ENCODE measurements around the gene IFTAP. TPM values are rescaled to one million over a fixed set of nuclear protein-coding genes. Genes with fewer than 3 reads are reported as not detected.
A peak's percentile ranks its signal among the peaks of the same experiment; 100 is the strongest.

The IFTAP gene
- total RNA-seq, 1 experiment from 2014 or later = 13.8 TPM

GRCh38 chr11:36583667-36584066, 10.6 kb upstream of the IFTAP start:
- BruUV-seq (replicated peaks) = no TSS peak
- CTCF ChIA-PET = no interaction called here
- TF ChIP-seq, protein P1, sequence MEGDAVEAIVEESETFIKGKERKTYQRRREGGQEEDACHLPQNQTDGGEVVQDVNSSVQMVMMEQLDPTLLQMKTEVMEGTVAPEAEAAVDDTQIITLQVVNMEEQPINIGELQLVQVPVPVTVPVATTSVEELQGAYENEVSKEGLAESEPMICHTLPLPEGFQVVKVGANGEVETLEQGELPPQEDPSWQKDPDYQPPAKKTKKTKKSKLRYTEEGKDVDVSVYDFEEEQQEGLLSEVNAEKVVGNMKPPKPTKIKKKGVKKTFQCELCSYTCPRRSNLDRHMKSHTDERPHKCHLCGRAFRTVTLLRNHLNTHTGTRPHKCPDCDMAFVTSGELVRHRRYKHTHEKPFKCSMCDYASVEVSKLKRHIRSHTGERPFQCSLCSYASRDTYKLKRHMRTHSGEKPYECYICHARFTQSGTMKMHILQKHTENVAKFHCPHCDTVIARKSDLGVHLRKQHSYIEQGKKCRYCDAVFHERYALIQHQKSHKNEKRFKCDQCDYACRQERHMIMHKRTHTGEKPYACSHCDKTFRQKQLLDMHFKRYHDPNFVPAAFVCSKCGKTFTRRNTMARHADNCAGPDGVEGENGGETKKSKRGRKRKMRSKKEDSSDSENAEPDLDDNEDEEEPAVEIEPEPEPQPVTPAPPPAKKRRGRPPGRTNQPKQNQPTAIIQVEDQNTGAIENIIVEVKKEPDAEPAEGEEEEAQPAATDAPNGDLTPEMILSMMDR (IDR thresholded peaks at IDR 0.05 in 2 of 3, conservative IDR thresholded peaks at IDR 0.05 in 1 of 3; ENCODE audit: borderline replicate concordance in 1 of 3, insufficient read depth in 1 of 3, low read depth in 2 of 3, low read length in 2 of 3) = peak in 2 of 3 experiments; percentile 21 to 34; a peak in 3 of 6 replicates
- TF ChIP-seq ZNF274 (IDR thresholded peaks at IDR 0.05; ENCODE audit: low read depth, low read length) (no peak), EZH2 (IDR thresholded peaks at IDR 0.05) (no peak)
- H3K27me3 ChIP-seq (ENCODE audit: insufficient read depth, low read length) = peaks cover 18% of the 10 kb centered on the region; the same call in 1 of the 2 replicates
- ATAC-seq (peak; percentile 40; the same call in 1 of the 2 replicates), DNase-seq (ENCODE audit: low read depth, low spot score) (no peak)
- no peaks in the 10 kb centered on the region for H3K79me2 ChIP-seq (ENCODE audit: insufficient read depth, low read length)
- intact Hi-C loops (cut with micrococcal nuclease) = no loop called here
- H2AFZ ChIP-seq (ENCODE audit: low read depth, low read length, poor library complexity, severe bottlenecking) = no peak overlapping the region
- no peak overlapping the region for H3K4me3 ChIP-seq (replicated peaks in 1 of 2; ENCODE audit: low read depth in 1 of 2, low read length in 2 of 2)
- H3K9ac ChIP-seq (ENCODE audit: low read length) = no peak overlapping the region
- POLR2A ChIA-PET = no interaction called here
- no peak overlapping the region for H3K27ac ChIP-seq (ENCODE audit: low read depth, low read length)
- RAD21 ChIA-PET (ENCODE audit: low non-redundant PET in 1 of 2, low total read pairs in 2 of 2, uncharacterized antibody in 2 of 2, unreplicated experiment in 2 of 2) = no interaction called here
- no peak overlapping the region for H3K4me2 ChIP-seq (ENCODE audit: low read length)
- H3K9me2 ChIP-seq (ENCODE audit: insufficient read depth) = no peaks in the 10 kb centered on the region
- no peaks in the 10 kb centered on the region for H3K36me3 ChIP-seq (ENCODE audit: control insufficient read depth in 1 of 2, insufficient read depth in 2 of 2, low read length in 2 of 2)
- H4K20me1 ChIP-seq (ENCODE audit: insufficient read depth) = no peaks in the 10 kb centered on the region
- no peaks in the 10 kb centered on the region for H3K4me1 ChIP-seq (ENCODE audit: control insufficient read depth in 1 of 2, insufficient read depth in 2 of 2, low read length in 2 of 2)
- no peaks in the 10 kb centered on the region; a peak in 1 of 4 replicates for H3K9me3 ChIP-seq (ENCODE audit: control insufficient read depth in 1 of 2, insufficient read depth in 1 of 2, low read depth in 1 of 2, low read length in 2 of 2)

- no peak for DNase-seq (ENCODE audit: low read depth, low spot score)
- no peaks in the 10 kb centered on the region for H3K9me2 ChIP-seq (ENCODE audit: insufficient read depth)
These were observed 7.8 kb upstream of the IFTAP start for GRCh38 chr11:36586543-36586942.

More at GRCh38 chr11:36586543-36586942, 7.8 kb upstream of the IFTAP start:
- no TSS peak for BruUV-seq (replicated peaks)
- no peak overlapping the region for H3K9ac ChIP-seq (ENCODE audit: low read length)
- H3K36me3 ChIP-seq (ENCODE audit: control insufficient read depth in 1 of 2, insufficient read depth in 2 of 2, low read length in 2 of 2) = no peaks in the 10 kb centered on the region
- ChIA-PET POLR2A (no interaction called here), RAD21 (ENCODE audit: low non-redundant PET in 1 of 2, low total read pairs in 2 of 2, uncharacterized antibody in 2 of 2, unreplicated experiment in 2 of 2) (no interaction called here), CTCF (interaction anchor here (1.2 kb wide), 1 partner anchor 23 kb away, joined by 3 read pairs; no protein-coding TSS in a partner anchor)
- H3K4me2 ChIP-seq (ENCODE audit: low read length) = no peak overlapping the region
- no peak for ATAC-seq
- intact Hi-C loops (cut with micrococcal nuclease) = no loop called here
- H3K4me3 ChIP-seq (replicated peaks in 1 of 2; ENCODE audit: low read depth in 1 of 2, low read length in 2 of 2) = no peak overlapping the region
- TF ChIP-seq TCF7L2 (IDR thresholded peaks at IDR 0.05; ENCODE audit: borderline replicate concordance, extremely low read depth, insufficient read depth, insufficient read length) = no peak
- no peak for TF ChIP-seq ATF3 (IDR thresholded peaks at IDR 0.05)
- TF ChIP-seq SRF (IDR thresholded peaks at IDR 0.05; ENCODE audit: low read depth) = no peak
- TF ChIP-seq FOSL1 (IDR thresholded peaks at IDR 0.05; ENCODE audit: low read depth) = no peak
- TF ChIP-seq ZNF274 (IDR thresholded peaks at IDR 0.05; ENCODE audit: low read depth, low read length) = no peak
- H3K9me3 ChIP-seq (ENCODE audit: control insufficient read depth in 1 of 2, insufficient read depth in 1 of 2, low read depth in 1 of 2, low read length in 2 of 2) = no peaks in the 10 kb centered on the region
- H4K20me1 ChIP-seq (ENCODE audit: insufficient read depth) = no peaks in the 10 kb centered on the region
- peaks cover 44% of the 10 kb centered on the region for H3K27me3 ChIP-seq (ENCODE audit: insufficient read depth, low read length)
- H2AFZ ChIP-seq (ENCODE audit: low read depth, low read length, poor library complexity, severe bottlenecking) = no peak overlapping the region
- no peak overlapping the region for H3K27ac ChIP-seq (ENCODE audit: low read depth, low read length)
- no peaks in the 10 kb centered on the region for H3K4me1 ChIP-seq (ENCODE audit: control insufficient read depth in 1 of 2, insufficient read depth in 2 of 2, low read length in 2 of 2)
- H3K79me2 ChIP-seq (ENCODE audit: insufficient read depth, low read length) = no peaks in the 10 kb centered on the region
